GM10248 (cell line): Measurements from ENCODE around the gene CD2AP.

ENCODE experiments used
- CTCF ChIA-PET: fragments of 300-600 bp; sonication (Branson Sonifier 250); formaldehyde crosslinking; extraction: SDS; loops from one replicate; lab custom pipeline; 2021; ENCODE audit warnings: antibody characterized with exemption; lab: Yijun Ruan, JAX
- POLR2A ChIA-PET: fragments of 350-650 bp; sonication (Branson Sonifier 250); formaldehyde crosslinking; extraction: SDS; loops from one replicate; lab custom pipeline; 2020; ENCODE audit warnings: antibody characterized with exemption; lab: Yijun Ruan, JAX
- DNase-seq: peaks from one replicate; pipeline ENCODE4 v3.0.0; 2012; ENCODE audit errors: extremely low spot score
- TF ChIP-seq, protein P1 (sequence below): IDR thresholded peaks from 2 replicates; pipeline ENCODE4 v1.5.1; 2012; ENCODE audit warnings: mild to moderate bottlenecking, low read depth; ENCODE audit errors: extremely low read depth, missing control alignments, control extremely low read depth

Gene CD2AP

DNA sequence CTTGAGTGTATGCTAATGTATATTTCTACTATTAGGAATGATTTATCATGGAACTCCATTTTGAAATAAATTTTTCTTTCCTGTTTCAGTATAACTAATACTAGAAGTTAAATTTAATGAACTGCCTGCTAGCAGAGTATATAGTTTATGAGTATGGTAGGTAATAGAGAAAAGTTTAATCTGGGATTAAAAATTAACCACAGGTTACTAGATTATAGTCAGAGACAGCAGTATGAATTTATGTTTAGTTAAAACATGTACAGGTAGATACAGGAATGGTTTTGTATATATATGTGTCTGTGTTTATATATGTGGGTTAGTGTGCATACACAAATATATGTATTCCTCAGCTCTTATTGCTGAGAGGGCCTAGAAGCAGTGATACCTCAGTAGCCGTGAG, 32.3 kb downstream of the CD2AP start:
- no peak for DNase-seq
- ChIA-PET CTCF (no interaction called here), POLR2A (no interaction called here)
- TF ChIP-seq, protein P1, sequence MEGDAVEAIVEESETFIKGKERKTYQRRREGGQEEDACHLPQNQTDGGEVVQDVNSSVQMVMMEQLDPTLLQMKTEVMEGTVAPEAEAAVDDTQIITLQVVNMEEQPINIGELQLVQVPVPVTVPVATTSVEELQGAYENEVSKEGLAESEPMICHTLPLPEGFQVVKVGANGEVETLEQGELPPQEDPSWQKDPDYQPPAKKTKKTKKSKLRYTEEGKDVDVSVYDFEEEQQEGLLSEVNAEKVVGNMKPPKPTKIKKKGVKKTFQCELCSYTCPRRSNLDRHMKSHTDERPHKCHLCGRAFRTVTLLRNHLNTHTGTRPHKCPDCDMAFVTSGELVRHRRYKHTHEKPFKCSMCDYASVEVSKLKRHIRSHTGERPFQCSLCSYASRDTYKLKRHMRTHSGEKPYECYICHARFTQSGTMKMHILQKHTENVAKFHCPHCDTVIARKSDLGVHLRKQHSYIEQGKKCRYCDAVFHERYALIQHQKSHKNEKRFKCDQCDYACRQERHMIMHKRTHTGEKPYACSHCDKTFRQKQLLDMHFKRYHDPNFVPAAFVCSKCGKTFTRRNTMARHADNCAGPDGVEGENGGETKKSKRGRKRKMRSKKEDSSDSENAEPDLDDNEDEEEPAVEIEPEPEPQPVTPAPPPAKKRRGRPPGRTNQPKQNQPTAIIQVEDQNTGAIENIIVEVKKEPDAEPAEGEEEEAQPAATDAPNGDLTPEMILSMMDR, result no peak

DNA sequence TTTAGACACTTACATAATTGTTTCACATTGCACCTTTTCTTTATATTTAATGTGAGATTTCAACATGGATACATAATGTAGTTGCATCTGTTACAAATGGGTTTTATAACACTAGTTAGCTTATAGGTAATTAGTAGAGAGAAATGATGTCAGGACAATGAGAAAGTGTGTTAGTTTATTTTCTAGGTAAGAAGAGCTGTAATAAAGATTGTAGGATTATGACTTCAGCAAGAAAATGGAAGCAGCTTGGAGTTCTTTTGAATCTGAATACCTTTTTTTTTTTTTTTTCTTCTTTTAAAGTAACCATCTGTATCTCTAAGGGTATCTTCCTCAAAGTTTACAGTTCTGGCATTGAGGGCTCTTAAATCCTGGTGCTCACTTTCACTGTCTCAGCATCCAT, 35.3 kb downstream of the CD2AP start:
- DNase-seq, result no peak
- TF ChIP-seq, protein P1, result no peak
- ChIA-PET POLR2A (no interaction called here), CTCF (interaction anchor here (0.7 to 1.4 kb wide), 2 partner anchors 8 to 22 kb away, joined by 3 to 4 read pairs; no protein-coding TSS in a partner anchor)

DNA sequence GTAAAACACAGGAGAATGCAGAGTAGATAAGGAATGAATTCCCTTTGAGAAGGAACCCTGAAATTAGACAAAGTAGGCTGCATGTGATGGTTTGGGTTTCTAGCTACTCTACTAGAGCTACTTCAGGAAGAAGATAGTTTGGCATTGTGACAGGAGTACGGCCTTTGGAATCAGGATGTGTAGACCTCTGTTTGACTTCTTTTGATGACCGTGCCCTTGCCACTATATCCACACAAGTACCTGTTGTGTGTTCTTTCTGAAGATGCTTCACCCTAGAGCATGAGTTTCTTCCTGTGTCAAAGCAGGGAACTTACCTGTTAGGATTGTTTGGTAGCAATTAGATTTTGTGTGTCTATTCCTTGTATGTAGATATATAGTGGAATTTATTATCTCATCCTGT, 41.7 kb downstream of the CD2AP start:
- TF ChIP-seq, protein P1, result no peak
- DNase-seq, result no peak
- ChIA-PET CTCF (no interaction called here), POLR2A (no interaction called here)

DNA sequence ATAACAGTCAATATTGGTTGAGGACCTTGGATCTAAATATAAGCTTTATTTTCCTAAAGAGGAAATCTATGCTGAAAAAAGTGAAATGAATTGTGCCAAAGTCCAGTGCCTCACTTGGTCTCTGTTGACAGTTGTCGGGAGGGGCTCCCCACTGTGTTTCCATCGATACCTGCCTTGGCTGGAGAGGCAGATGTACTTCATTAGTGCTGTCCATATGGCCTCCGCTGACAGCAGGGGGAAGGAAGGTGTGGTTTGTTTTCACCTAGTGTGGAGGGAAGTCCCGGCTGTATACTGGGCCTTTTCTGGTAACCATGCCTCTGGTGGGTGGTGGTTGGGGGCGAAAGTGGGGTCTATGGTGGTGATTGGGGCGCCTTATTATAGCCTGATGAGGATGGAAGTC, 42.7 kb downstream of the CD2AP start:
- ChIA-PET CTCF (interaction anchor here (0.9 kb wide), 1 partner anchor 41 kb away, joined by 3 read pairs; no protein-coding TSS in a partner anchor), POLR2A (no interaction called here)
- DNase-seq, result no peak

DNA sequence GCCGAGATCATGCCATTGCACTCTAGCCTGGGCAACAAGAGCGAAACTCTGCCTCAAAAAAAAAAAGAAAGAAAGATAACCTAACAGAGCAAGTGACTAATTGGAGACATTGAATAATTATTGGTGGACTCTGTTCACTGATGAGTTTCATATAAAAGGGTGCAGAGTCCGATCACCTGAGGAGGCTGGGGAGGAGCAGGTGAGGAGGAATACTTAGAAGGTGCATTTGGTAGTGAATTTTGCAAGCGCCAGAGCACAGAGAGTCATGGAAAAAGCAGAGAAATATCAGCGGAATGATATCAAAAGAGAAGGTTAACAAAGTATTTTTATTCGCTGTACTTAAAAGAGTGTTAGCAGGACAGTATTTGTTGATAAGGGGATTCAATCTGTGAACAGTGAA, 44.4 kb downstream of the CD2AP start:
- DNase-seq, result no peak
- CTCF ChIA-PET, result interaction anchor here (1.0 kb wide), 1 partner anchor 258 kb away, joined by 3 read pairs; no protein-coding TSS in a partner anchor
- TF ChIP-seq, protein P1, result no peak
- POLR2A ChIA-PET, result no interaction called here

More for the DNA sequence above, 42.7 kb downstream of the CD2AP start:
- TF ChIP-seq, protein P1, result no peak

DNA sequence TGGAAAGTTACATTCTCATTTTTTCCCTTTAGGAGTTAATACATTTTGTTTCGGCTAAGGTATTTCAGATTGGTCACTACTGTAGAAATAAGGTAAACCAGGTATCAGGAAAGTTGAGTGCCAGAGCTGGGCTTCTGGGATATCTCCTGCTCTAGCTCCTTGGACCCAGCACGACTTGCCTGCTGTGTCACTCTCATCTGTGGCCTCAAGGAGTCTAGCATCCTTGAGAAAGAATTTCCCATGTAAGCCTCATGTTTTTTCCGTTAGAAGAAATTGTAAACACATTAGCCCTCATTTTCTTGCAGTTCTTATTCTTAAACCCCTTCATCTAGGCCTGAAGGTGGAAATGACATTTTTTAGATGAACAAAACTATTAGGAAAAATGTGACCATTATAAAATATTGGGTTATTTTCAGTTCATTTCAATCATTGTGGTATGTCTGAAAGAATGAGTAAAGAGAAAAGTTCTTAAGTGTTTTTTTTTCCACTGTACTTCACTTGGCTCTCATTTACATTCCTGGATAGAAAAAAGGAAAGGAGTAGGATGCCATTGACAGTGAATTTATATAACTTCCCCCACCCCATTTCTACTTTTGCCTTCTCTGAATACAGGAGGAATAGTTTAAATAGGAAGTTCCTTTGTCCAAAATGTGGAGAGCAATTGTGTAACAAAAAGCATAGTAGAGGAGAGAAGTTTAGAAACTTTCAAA, 46.7 kb downstream of the CD2AP start:
- ChIA-PET CTCF (no interaction called here), POLR2A (no interaction called here)
- TF ChIP-seq, protein P1, result no peak
- no peak for DNase-seq
